Measurements from ENCODE around the gene DCP2. TPM values are rescaled to one million over a fixed set of nuclear protein-coding genes. Genes with fewer than 3 reads are reported as not detected.

DCP2 gene
- polyA plus RNA-seq, 1 donor from 2014 or later: 26.2 TPM

GRCh38 chr5:112979723-112980122 lies 3.1 kb downstream of the DCP2 start:
- no peaks in the 10 kb centered on the region for H3K9me2 ChIP-seq (ENCODE audit: insufficient read depth, low read length)
- no peak overlapping the region for H3K9ac ChIP-seq (ENCODE audit: low read length)
- H3K4me3 ChIP-seq (ENCODE audit: low read length): peak overlapping the region; percentile 89
- no peaks in the 10 kb centered on the region for H4K20me1 ChIP-seq (ENCODE audit: insufficient read depth)
- H3K9me3 ChIP-seq (ENCODE audit: low read length): no peaks in the 10 kb centered on the region
- no peak overlapping the region for H3K27ac ChIP-seq (ENCODE audit: low read length)
- no peaks in the 10 kb centered on the region for H3K27me3 ChIP-seq (ENCODE audit: insufficient read depth, low read depth, low read length)
- TF ChIP-seq RAD21 (conservative IDR thresholded peaks at IDR 0.05) (no peak), CTCF (IDR thresholded peaks at IDR 0.05; ENCODE audit: poor library complexity, severe bottlenecking) (no peak), SMC3 (conservative IDR thresholded peaks at IDR 0.05; ENCODE audit: poor library complexity) (no peak), REST (IDR thresholded peaks at IDR 0.05; ENCODE audit: borderline replicate concordance) (no peak), EZH2 (IDR thresholded peaks at IDR 0.05; ENCODE audit: borderline replicate concordance, insufficient read depth, low read length, poor library complexity, severe bottlenecking) (no peak), POLR2AphosphoS5 (IDR thresholded peaks at IDR 0.05) (no peak), MXI1 (conservative IDR thresholded peaks at IDR 0.05; ENCODE audit: poor library complexity, severe bottlenecking) (no peak), TAF1 (IDR thresholded peaks at IDR 0.05; ENCODE audit: low read depth) (no peak), EP300 (conservative IDR thresholded peaks at IDR 0.05; ENCODE audit: poor library complexity, severe bottlenecking) (no peak)
- no peak overlapping the region for H2AFZ ChIP-seq (ENCODE audit: low read depth, low read length)
- H3F3A ChIP-seq (ENCODE audit: insufficient read depth, low read length, poor library complexity, severe bottlenecking): no peaks in the 10 kb centered on the region
- H3K36me3 ChIP-seq (ENCODE audit: insufficient read depth, low read length): no peaks in the 10 kb centered on the region
- H3K4me2 ChIP-seq (ENCODE audit: low read length): peak overlapping the region; percentile 17
- H3K79me2 ChIP-seq (replicated peaks; ENCODE audit: insufficient read depth, low read length): peaks cover 63% of the 10 kb centered on the region

- Histone ChIP-seq H3K79me2 (replicated peaks; ENCODE audit: insufficient read depth, low read length) (peaks cover 80% of the 10 kb centered on the region), H2AFZ (ENCODE audit: low read depth, low read length) (no peak overlapping the region), H3K36me3 (ENCODE audit: insufficient read depth, low read length) (no peaks in the 10 kb centered on the region), H3K4me2 (ENCODE audit: low read length) (no peak overlapping the region), H4K20me1 (ENCODE audit: insufficient read depth) (no peaks in the 10 kb centered on the region), H3K4me3 (ENCODE audit: low read length) (no peak overlapping the region), H3K9me3 (ENCODE audit: low read length) (no peaks in the 10 kb centered on the region), H3K9me2 (ENCODE audit: insufficient read depth, low read length) (no peaks in the 10 kb centered on the region), H3K9ac (ENCODE audit: low read length) (no peak overlapping the region), H3F3A (ENCODE audit: insufficient read depth, low read length, poor library complexity, severe bottlenecking) (no peaks in the 10 kb centered on the region), H3K27ac (ENCODE audit: low read length) (no peak overlapping the region), H3K27me3 (ENCODE audit: insufficient read depth, low read depth, low read length) (no peaks in the 10 kb centered on the region)
- TF ChIP-seq SMC3 (conservative IDR thresholded peaks at IDR 0.05; ENCODE audit: poor library complexity): no peak
- TF ChIP-seq REST (IDR thresholded peaks at IDR 0.05; ENCODE audit: borderline replicate concordance): no peak
- TF ChIP-seq EP300 (conservative IDR thresholded peaks at IDR 0.05; ENCODE audit: poor library complexity, severe bottlenecking): no peak
- TF ChIP-seq RAD21 (conservative IDR thresholded peaks at IDR 0.05): no peak
- no peak for TF ChIP-seq POLR2AphosphoS5 (IDR thresholded peaks at IDR 0.05)
- TF ChIP-seq EZH2 (IDR thresholded peaks at IDR 0.05; ENCODE audit: borderline replicate concordance, insufficient read depth, low read length, poor library complexity, severe bottlenecking): no peak
- TF ChIP-seq MXI1 (conservative IDR thresholded peaks at IDR 0.05; ENCODE audit: poor library complexity, severe bottlenecking): no peak
- TF ChIP-seq TAF1 (IDR thresholded peaks at IDR 0.05; ENCODE audit: low read depth): no peak
- TF ChIP-seq CTCF (IDR thresholded peaks at IDR 0.05; ENCODE audit: poor library complexity, severe bottlenecking): no peak
These were observed 6.8 kb downstream of the DCP2 start for GRCh38 chr5:112983363-112983762.

Measured in neural cell (in vitro differentiated cells).